A549 treated with CpdA at 1 μM for 4 hours (cell line): ENCODE results near the gene MYL1. TPM values are rescaled to one million over a fixed set of nuclear protein-coding genes. Genes with fewer than 3 reads are reported as not detected.

Experiments used
- total RNA-seq: library from RNA; stranded (reverse); fragments of 200-300 nt; extraction: Qiagen RNA extraction; gene quantifications from 5 replicates; pipeline ENCODE4 v1.2.3, GENCODE V29; 2022; ENCODE audit warnings: low read depth

Gene MYL1
- not detected in 5 replicates for total RNA-seq

GRCh38 chr2:210315015-210315788 is at the start of gene MYL1:
Gene MYL1 (minus strand): TSS chr2:210315174. CDS start chr2:210315042, 132 bp downstream.

Other genes starting within 250 kb of the MYL1 start
- gene KANSL1L, start 143.8 kb downstream of the MYL1 start, total RNA-seq = 0.47 to 0.84 TPM (median 0.65 TPM) in 5 replicates
- gene ACADL, start 89.7 kb downstream of the MYL1 start, total RNA-seq = 0.03 to 0.07 TPM (median 0.06 TPM) in 4 of 5 replicates, not detected in the other
- gene LANCL1, start 161.6 kb upstream of the MYL1 start, total RNA-seq = 18.0 to 27.2 TPM (median 25.0 TPM) in 5 replicates
- gene CPS1, start 241.4 kb upstream of the MYL1 start, total RNA-seq = 6.1 to 8.8 TPM (median 7.4 TPM) in 5 replicates